ENCODE measurements around the gene REC8. TPM values are rescaled to one million over a fixed set of nuclear protein-coding genes. Genes with fewer than 3 reads are reported as not detected.

REC8 gene
- total RNA-seq, 1 donor from 2014 or later = 1.1 TPM

DNA sequence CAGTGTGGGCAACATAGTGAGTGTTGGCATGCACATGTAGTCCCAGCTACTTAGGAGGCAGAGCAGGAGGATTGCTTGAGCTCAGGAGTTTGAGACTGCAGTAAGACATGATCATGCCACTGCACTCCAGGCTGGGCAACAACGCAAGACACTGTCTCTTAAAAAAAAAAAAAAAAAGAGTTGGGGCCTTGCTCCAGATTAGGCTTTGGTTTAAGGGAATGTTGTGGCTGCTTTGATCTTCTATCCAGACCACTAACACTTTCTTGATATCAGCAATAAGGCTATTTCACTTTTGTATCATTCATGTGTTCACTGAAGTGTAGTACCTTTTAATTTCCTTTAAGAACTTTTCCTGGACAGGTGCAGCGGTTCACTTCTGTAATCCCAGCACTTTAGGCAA is 44.2 kb upstream of the REC8 start:
- Histone ChIP-seq H3K36me3 (ENCODE audit: control insufficient read depth, insufficient read depth, low read length) (peaks cover 4% of the 10 kb centered on the region), H3K27me3 (ENCODE audit: control insufficient read depth, insufficient read depth, low read length) (no peaks in the 10 kb centered on the region), H3K4me3 (ENCODE audit: low read depth, low read length) (no peak overlapping the region)
- no peak for FAIRE-seq
- TF ChIP-seq, protein P1, sequence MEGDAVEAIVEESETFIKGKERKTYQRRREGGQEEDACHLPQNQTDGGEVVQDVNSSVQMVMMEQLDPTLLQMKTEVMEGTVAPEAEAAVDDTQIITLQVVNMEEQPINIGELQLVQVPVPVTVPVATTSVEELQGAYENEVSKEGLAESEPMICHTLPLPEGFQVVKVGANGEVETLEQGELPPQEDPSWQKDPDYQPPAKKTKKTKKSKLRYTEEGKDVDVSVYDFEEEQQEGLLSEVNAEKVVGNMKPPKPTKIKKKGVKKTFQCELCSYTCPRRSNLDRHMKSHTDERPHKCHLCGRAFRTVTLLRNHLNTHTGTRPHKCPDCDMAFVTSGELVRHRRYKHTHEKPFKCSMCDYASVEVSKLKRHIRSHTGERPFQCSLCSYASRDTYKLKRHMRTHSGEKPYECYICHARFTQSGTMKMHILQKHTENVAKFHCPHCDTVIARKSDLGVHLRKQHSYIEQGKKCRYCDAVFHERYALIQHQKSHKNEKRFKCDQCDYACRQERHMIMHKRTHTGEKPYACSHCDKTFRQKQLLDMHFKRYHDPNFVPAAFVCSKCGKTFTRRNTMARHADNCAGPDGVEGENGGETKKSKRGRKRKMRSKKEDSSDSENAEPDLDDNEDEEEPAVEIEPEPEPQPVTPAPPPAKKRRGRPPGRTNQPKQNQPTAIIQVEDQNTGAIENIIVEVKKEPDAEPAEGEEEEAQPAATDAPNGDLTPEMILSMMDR (IDR thresholded peaks at IDR 0.05; ENCODE audit: insufficient read depth, low read length, severe bottlenecking) = no peak
- no peak for DNase-seq (ENCODE audit: low read depth)

DNA sequence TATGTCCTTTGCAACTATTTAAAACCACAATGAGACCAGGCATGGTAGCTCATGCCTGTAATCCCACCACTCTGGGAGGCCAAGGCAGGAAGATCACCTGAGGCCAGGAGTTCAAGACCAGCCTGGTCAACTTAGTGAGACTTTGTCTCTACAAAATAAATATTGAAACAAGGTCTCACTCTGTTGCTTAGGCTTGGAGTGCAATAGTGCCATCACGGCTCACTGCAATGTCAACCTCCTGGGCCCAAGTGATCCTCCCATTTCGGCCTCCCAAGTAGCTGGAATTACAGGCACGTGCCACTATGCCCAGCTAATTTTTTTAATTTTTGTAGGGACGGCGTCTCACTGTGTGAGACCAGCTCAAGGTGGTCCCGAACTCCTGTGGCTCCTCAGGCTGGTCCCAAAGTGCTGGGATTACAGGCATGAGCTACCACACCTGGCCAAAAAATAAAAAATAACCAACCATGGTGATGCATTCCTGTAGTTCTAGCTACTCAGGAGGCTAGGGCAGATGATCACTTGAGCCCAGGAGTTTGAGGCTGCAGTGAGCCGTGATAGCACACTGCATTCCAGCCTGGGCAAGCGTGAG is 42.4 kb upstream of the REC8 start:
- FAIRE-seq (no peak), DNase-seq (ENCODE audit: low read depth) (no peak)
- TF ChIP-seq, protein P1 (IDR thresholded peaks at IDR 0.05; ENCODE audit: insufficient read depth, low read length, severe bottlenecking) = no peak
- H3K4me3 ChIP-seq (ENCODE audit: low read depth, low read length) = no peak overlapping the region
- H3K27me3 ChIP-seq (ENCODE audit: control insufficient read depth, insufficient read depth, low read length) = no peaks in the 10 kb centered on the region
- H3K36me3 ChIP-seq (ENCODE audit: control insufficient read depth, insufficient read depth, low read length) = peaks cover 1% of the 10 kb centered on the region

DNA sequence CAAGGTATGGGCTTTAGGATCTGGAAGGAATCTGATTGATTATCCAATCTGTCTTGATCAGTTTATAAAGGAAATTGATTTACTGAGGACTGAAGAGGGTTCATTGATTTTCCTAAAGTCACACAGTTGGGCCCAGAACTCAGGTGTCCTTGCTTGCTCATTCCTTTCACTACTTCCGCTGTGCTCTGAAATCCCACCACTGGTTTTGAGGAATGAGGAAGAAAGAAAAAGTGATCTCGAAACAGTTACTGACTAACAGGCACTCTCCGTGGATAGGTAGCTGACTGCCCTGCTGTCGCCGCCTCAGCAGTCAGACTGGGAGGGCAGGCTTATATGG is 41.5 kb upstream of the REC8 start, which contains the start of gene FITM1:
TSS of gene FITM1 (plus strand) at position 280 of the 337 bp plus-strand sequence. CDS start 905 bp downstream, outside the sequence.
- TF ChIP-seq, protein P1 (IDR thresholded peaks at IDR 0.05; ENCODE audit: insufficient read depth, low read length, severe bottlenecking) = no peak
- DNase-seq (ENCODE audit: low read depth) (no peak), FAIRE-seq (no peak)
- peaks cover 1% of the 10 kb centered on the region for H3K36me3 ChIP-seq (ENCODE audit: control insufficient read depth, insufficient read depth, low read length)
- H3K27me3 ChIP-seq (ENCODE audit: control insufficient read depth, insufficient read depth, low read length) = no peaks in the 10 kb centered on the region
- H3K4me3 ChIP-seq (ENCODE audit: low read depth, low read length) = no peak within 1 kb of the TSS

DNA sequence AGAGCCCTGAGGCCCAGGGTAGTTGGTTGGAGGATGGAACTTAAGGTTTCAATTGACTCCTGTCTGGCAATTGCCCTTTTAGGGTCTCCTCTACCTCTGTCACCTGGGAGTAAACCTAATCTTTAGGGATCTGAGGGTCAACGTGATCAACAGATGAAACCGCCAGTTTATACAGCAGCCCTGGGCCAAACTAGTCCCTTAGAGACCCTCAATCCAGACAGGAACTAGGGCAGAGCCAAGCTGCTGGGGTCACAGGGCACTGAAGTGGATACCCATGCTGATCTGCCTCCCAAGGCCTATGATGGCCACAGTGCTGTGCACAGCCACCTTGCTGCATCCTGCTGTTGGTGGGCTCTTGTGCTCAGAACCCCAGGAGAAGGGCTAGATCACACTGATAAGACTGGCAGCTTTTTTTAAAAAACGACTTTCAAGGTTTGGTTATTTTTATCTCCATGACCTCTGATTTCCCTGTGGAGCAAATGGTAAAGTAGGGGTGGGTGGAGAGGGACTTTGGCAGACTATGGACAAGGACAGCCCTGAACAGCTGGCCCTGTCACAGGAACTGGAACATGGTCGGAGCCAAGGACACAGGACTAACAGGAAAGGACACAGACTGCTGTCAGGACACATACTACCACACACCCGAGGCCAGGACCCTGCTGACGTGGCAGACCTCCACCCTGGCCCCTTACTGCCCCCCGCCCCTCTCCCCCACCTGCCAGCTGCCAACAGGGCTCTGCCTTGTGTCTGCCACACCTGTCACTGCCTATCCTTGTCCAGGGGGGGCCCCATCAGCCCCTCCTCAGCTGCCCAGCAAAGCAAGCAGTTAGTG is 40.9 kb upstream of the REC8 start:
- Histone ChIP-seq H3K27me3 (ENCODE audit: control insufficient read depth, insufficient read depth, low read length) (no peaks in the 10 kb centered on the region), H3K36me3 (ENCODE audit: control insufficient read depth, insufficient read depth, low read length) (peaks cover 1% of the 10 kb centered on the region), H3K4me3 (ENCODE audit: low read depth, low read length) (no peak overlapping the region)
- no peak for FAIRE-seq
- TF ChIP-seq, protein P1 (IDR thresholded peaks at IDR 0.05; ENCODE audit: insufficient read depth, low read length, severe bottlenecking) = no peak
- no peak for DNase-seq (ENCODE audit: low read depth)

DNA sequence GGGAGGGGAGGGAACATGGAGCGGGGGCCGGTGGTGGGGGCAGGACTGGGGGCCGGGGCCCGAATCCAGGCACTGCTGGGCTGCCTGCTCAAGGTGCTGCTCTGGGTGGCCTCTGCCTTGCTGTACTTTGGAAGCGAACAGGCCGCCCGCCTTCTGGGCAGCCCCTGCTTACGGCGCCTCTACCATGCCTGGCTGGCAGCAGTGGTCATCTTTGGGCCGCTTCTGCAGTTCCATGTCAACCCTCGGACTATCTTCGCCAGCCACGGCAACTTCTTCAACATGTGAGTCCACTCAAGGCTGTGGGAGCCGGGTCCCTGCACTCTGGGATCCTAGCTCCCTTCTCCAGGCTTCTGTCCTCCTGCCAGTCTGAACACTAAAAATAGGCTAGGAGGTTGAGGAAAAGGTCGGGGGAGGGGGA is 40.3 kb upstream of the REC8 start:
- DNase-seq (ENCODE audit: low read depth) (no peak), FAIRE-seq (no peak)
- H3K36me3 ChIP-seq (ENCODE audit: control insufficient read depth, insufficient read depth, low read length) = peaks cover 1% of the 10 kb centered on the region
- H3K27me3 ChIP-seq (ENCODE audit: control insufficient read depth, insufficient read depth, low read length) = no peaks in the 10 kb centered on the region
- TF ChIP-seq, protein P1 (IDR thresholded peaks at IDR 0.05; ENCODE audit: insufficient read depth, low read length, severe bottlenecking) = no peak
- H3K4me3 ChIP-seq (ENCODE audit: low read depth, low read length) = no peak overlapping the region
